ENCODE data around the gene RBCK1.

GRCh38 chr20:358891-359555 lies 49.1 kb upstream of the RBCK1 start:
- no peak for TF ChIP-seq CTCF (IDR thresholded peaks at IDR 0.05; ENCODE audit: borderline replicate concordance, extremely low read depth, low read length, poor library complexity, severe bottlenecking)
- TF ChIP-seq EZH2 (IDR thresholded peaks at IDR 0.05; ENCODE audit: borderline replicate concordance, low read depth, low read length, severe bottlenecking): no peak

Measured in DND-41 (cell line).